TTC549 (cell line): ENCODE results near the gene CAMKMT.
"Not testable (repeated sequence)": the region's sequence is repeated elsewhere in the genome, so short reads cannot be mapped to it uniquely, and the experiment has no call there.

Experiments
- FAIRE-seq: peaks from 2 replicates; lab custom pipeline; 2012; peaks lifted over from hg19 to GRCh38; lab: Jason Lieb, UNC

Gene CAMKMT

GRCh38 chr2:44551497-44551896 is 189.8 kb downstream of the CAMKMT start:
- no peak for FAIRE-seq

GRCh38 chr2:44553456-44553855 is 191.7 kb downstream of the CAMKMT start:
- FAIRE-seq, result no peak

DNA sequence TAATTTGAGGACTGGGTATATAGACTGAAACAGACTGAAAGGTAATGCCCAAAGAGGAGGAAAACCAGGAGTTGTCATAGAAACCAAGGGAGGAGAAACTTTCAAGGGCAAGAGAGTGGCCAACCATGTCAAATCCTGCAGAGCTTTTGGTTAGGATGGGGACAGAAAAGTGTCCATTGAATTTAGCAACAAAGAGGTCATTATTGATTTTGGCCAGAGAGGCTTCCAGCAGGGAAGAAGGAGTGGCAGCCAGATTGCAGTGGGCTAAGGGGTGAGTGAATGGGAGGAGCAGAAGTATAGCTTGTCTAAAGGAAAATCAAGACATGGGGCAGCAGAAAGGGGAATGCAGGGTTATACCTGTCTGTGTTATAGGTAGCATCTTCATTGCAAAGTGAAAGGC is 194.0 kb downstream of the CAMKMT start:
- FAIRE-seq, result no peak

DNA sequence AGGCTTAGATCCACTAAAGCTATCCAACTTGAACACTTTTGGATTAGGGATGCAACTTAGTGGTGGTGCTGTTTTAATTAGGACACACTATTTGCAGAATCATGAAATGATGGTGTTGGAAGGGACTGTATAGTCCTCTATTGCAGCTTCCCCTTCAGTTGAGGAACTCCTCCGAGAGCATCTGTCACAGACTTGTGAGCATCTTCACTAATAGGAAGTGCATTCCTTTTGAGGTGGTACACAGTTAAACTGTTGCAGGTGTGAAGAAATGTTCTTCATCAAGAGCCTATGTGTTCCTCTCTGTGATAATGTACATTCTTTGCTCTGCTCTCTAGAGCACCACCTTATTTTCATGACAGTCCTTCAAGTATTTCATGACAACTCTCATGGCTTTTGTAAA is 197.4 kb downstream of the CAMKMT start:
- no peak for FAIRE-seq

DNA sequence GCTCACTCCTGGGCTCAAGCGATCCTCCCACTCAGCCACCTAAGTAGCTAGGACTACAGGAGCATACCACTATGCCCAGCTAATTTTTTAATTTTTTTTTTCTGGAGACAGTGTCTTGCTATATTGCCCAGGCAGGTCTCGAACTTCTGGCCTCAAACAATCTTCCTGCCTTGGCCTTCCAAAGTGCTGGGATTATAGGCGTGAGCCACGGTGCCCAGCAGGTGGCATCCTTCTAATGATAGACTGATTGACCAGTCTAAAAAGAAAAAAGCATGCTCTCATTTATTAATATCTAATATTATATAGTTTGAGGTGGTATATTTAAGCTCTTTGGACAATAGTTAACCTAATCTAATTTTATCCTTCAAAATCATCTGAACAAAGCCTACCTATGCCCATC is 198.6 kb downstream of the CAMKMT start:
- FAIRE-seq, result no peak

- no peak for FAIRE-seq
Observed at GRCh38 chr2:44560941-44561340, 199.2 kb downstream of the CAMKMT start.

DNA sequence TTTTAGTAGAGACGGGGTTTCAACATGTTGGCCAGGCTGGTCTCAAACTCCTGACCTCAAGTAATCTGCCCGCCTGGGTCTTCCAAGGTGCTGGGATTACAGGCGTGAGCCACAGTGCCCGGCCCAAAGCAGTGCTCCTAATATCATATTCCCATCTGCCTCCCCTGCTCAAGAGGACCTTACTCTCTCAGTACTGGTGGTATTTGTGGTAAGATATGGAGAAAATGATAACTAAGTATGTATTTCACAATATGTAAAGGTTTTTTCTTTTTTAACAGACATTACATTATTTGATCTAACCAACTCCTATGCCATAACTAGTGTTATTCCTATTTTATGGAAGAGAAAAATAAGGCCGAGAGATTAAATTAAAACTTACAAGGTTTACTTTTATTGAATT is 201.0 kb downstream of the CAMKMT start:
- no peak for FAIRE-seq

DNA sequence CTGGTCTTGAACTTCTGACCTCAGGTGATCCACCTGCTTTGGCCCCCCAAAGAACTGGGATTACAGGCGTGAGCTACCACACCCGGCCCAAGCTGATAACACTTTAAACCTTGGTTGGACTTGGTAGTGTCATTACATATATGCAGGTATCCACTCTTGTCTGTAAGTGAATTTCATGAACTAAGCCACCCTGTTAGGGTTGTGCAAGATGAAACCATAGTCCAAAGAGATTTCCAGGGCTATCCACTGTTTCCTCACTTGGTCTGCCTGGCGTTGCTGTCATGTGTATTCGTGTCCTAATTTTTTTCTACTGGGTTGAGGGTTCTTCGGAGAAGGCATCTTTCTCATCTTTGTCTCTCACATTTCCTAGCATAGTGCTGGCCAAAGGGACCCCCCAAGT is 203.0 kb downstream of the CAMKMT start:
- no peak for FAIRE-seq

- no peak for FAIRE-seq
Observed at GRCh38 chr2:44566059-44566458, 204.3 kb downstream of the CAMKMT start.

GRCh38 chr2:44569491-44569890 is 207.7 kb downstream of the CAMKMT start:
- no peak for FAIRE-seq

GRCh38 chr2:44570271-44570670 is 208.5 kb downstream of the CAMKMT start:
- peak; percentile 52 for FAIRE-seq

GRCh38 chr2:44570777-44571176 is 209.0 kb downstream of the CAMKMT start:
- no peak for FAIRE-seq

- no peak for FAIRE-seq
Observed at GRCh38 chr2:44572196-44572900, 210.6 kb downstream of the CAMKMT start.

DNA sequence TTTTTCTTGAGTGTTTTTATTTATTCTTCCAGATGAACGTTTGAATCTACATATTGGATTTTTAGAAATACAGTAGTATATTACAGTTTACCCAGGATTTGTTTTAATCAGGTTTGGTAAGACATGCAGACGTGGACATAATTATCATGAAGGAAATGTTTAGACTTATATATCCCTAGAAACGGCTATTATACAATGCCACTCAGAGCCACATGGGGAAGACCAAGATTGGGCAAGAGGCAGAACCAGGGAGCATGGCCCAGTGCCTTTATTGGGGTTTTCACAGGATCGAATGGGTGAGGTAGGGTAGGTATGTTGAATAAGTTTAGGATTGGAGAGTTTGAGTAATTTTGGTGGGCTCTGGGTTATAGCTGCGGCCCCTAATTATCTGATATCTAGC is 212.2 kb downstream of the CAMKMT start:
- no peak for FAIRE-seq

DNA sequence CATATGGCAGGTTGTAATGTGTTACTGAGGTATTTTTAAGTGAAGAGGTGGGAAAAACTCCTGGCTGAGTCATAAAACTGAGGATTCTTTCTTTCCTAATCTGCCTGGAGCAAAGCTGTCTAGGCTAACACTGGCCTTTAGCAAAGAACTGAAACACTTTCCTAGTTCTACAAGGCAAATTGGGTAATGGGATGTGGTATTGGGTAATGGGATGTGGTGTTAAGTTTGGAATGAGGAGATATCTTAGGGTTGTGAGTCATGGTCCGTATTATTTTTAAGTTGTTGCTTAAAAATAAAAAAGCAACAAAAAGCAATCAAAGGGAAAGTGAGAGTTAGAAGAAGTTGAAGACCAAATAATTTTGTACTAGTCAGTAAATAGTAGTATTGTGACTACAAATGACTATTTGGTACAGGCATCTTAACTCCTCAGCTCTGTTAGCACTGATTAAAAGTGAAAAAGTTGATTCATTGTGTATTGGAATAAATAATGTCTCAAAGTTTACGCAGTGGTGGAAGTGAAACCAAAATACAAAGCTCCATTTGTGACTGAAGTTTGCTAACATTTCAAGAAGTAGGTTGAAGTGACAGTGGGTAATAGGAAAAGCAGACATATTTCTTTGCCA is 216.8 kb downstream of the CAMKMT start:
- no peak for FAIRE-seq

- FAIRE-seq, result no peak
Observed at GRCh38 chr2:44579115-44579836, 217.5 kb downstream of the CAMKMT start.

- FAIRE-seq, result no peak
Observed at GRCh38 chr2:44579837-44580230, 218.1 kb downstream of the CAMKMT start.

DNA sequence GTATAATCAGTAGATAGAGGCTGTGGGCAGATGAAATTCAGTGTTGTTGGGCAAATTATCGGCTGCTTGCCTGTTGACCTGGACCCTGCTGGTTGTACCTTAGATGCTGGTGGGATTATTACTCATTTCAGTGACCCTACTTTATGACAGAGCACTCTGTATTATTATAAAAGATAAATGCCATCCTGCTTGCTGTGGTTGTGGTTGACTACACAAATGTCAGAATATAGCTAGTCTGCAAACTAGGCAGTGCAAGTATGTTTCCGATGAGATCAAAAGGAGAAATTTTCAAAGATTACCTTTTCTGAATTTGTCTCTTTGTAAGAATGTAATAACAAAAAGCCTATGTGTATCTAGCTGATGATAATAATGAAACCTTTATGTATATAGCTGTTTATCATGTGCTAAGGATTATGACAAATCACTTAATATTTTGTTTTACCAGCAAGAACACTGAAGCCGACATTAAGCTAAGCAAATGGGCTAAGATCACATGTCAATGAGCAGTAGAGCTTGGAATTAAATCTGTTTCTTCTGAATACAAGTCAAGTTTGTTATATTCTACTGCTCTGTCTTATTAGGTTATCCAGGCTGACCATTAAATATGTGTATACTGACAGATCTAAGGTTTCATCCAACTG is 219.2 kb downstream of the CAMKMT start:
- FAIRE-seq, result no peak

GRCh38 chr2:44582363-44583008 is 220.7 kb downstream of the CAMKMT start:
- no peak for FAIRE-seq

DNA sequence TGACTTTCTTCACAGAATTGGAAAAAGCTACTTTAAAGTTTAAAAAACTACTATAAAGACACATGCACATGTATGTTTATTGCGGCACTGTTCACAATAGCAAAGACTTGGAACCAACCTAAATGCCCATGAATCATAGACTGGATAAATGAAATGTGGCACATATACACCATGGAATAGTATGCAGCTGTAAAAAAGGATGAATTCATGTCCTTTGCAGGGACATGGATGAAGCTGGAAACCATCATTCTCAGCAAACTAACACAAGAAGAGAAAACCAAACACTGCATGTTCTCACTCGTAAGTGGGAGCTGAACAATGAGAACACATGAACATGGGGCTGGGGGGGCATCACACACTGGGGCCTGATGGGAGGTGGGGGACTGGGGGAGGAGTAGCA is 233.9 kb downstream of the CAMKMT start:
- FAIRE-seq, result not testable (repeated sequence)

DNA sequence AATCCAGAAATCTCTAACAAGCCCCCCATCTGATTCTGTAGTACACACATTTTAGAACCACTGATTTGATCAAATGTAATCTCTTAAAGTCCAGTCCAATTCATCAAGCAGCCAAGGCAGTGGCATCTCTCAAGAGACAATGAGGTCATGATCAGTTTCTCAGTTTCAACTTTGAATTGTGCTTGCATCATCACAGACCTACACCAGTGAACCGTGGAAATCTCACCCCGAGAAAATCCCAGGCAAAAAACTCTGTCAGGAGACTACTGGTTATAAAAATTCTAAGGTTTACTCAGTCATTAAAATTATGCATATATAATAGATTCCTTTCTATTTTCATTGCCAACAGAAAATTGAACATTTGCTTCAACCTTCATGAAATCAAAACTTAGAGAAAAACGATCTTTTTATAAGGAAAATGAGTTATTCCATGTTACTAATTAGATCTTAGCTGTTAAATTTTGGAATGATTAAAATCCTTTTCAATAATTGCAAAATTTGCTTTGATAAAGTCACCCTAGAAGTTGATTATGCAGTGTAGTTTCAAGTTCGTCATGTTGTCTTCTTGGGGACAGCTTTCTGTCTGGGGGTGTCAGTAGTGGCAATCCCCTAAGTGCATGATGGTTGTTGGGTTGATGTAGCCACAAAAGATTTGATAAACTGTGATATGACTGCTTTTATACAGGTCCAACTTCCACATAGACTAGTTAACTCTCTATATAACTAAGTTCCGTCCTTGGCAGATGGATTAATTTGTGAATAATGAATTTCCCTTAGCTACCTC is 235.0 kb downstream of the CAMKMT start:
- FAIRE-seq, result no peak
